OCI-LY3 (cell line): ENCODE results near the gene ZNF80.
"Not testable (repeated sequence)": the region's sequence is repeated elsewhere in the genome, so short reads cannot be mapped to it uniquely, and the experiment has no call there.

Experiments
- H2AFZ ChIP-seq: fragments of 200-600, 300-600 bp; shearing (Covaris generic); 2 replicates; pipeline ENCODE4 v1.6.0; 2014; ENCODE audit warnings: antibody characterized with exemption, low read depth, low read length
- H3K27ac ChIP-seq: fragments of 200-600, 300-600 bp; sonication (generic); 2 replicates; pipeline ENCODE4 v1.5.1; 2014; ENCODE audit warnings: mild to moderate bottlenecking, low read length, moderate library complexity, mixed read lengths
- H3K27me3 ChIP-seq: fragments of 200-600, 300-600 bp; sonication (generic); 2 replicates; pipeline ENCODE4 v1.6.1; 2014; ENCODE audit warnings: low read depth, low read length, mixed read lengths
- H3K36me3 ChIP-seq: fragments of 200-600, 300-600 bp; sonication (generic); replicated peaks from 2 replicates; pipeline ENCODE3; 2014; ENCODE audit warnings: low read depth, low read length, mixed read lengths
- H3K4me1 ChIP-seq: fragments of 300-600, 200-600 bp; sonication (generic); 2 replicates; pipeline ENCODE4 v1.6.1; 2014; ENCODE audit warnings: low read length, mixed read lengths
- H3K4me2 ChIP-seq: fragments of 200-600, 300-600 bp; sonication (generic); 2 replicates; pipeline ENCODE4 v1.6.1; 2014; ENCODE audit warnings: low read length, mixed read lengths
- H3K4me3 ChIP-seq: fragments of 300-600, 200-600 bp; sonication (generic); 2 replicates; pipeline ENCODE4 v1.5.1; 2014; ENCODE audit warnings: antibody characterized with exemption, mild to moderate bottlenecking, low read length, moderate library complexity
- H3K79me2 ChIP-seq: fragments of 300-600, 200-600 bp; shearing (Covaris generic); 2 replicates; pipeline ENCODE4 v1.6.1; 2014; ENCODE audit warnings: mild to moderate bottlenecking, low read length, mixed read lengths
- H3K9ac ChIP-seq: fragments of 300-600, 200-600 bp; shearing (Covaris generic); 2 replicates; pipeline ENCODE4 v1.6.0; 2014; ENCODE audit warnings: mild to moderate bottlenecking, low read length, moderate library complexity
- H3K9me3 ChIP-seq: fragments of 200-600, 300-600 bp; shearing (Covaris generic); 2 replicates; pipeline ENCODE4 v1.6.1; 2014; ENCODE audit warnings: low read length, mixed read lengths; ENCODE audit not compliant: insufficient read depth
- H4K20me1 ChIP-seq: fragments of 200-600, 300-600 bp; sonication (generic); 2 replicates; pipeline ENCODE4 v1.6.1; 2016; ENCODE audit warnings: low read length, mixed read lengths; ENCODE audit not compliant: insufficient read depth
- EZH2phosphoT487 ChIP-seq: fragments of 200-600 bp; shearing (Covaris generic); IDR thresholded peaks from 2 replicates; pipeline ENCODE4 v1.6.1; 2018; ENCODE audit warnings: antibody characterized with exemption, mixed run types, low read depth
- TF ChIP-seq, protein P1 (sequence below): fragments of 200-600, 300-600 bp; sonication (generic); IDR thresholded peaks from 2 replicates; pipeline ENCODE4 v1.5.1; 2014; ENCODE audit warnings: antibody characterized with exemption, low read length, low read depth

The ZNF80 gene

DNA sequence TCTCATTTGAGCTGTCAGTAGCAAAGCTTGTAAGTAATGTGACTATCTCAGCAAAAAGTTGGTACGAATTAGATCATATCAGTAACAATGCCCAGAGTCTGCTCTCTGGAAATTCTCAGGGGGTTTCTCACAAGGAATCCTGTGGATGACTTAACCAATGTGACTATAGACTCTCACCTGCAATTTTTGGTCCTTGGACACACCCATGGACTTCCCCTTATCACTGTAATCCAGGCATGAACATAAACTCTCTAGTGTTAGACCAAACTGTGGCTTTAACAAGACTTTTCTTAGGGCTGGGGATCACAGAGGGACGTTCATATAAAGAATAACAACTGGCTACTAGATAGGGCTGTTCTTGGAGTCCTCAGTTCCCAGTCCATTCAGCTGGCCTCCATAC is 3.9 kb upstream of the ZNF80 start:
- Histone ChIP-seq H3K36me3 (peaks cover 8% of the 10 kb centered on the region), H3K9me3 (0 out of 2 replicates have a peak, but pooled peaks cover 5% of the 10 kb centered on the region), H2AFZ (no peak overlapping the region), H3K27ac (no peak overlapping the region), H3K4me1 (peaks cover 37% of the 10 kb centered on the region), H3K79me2 (no peaks in the 10 kb centered on the region), H3K27me3 (no peaks in the 10 kb centered on the region), H4K20me1 (no peaks in the 10 kb centered on the region), H3K4me2 (no peak overlapping the region), H3K4me3 (no peak overlapping the region), H3K9ac (no peak overlapping the region)
- TF ChIP-seq EZH2phosphoT487: no peak
- TF ChIP-seq, protein P1, sequence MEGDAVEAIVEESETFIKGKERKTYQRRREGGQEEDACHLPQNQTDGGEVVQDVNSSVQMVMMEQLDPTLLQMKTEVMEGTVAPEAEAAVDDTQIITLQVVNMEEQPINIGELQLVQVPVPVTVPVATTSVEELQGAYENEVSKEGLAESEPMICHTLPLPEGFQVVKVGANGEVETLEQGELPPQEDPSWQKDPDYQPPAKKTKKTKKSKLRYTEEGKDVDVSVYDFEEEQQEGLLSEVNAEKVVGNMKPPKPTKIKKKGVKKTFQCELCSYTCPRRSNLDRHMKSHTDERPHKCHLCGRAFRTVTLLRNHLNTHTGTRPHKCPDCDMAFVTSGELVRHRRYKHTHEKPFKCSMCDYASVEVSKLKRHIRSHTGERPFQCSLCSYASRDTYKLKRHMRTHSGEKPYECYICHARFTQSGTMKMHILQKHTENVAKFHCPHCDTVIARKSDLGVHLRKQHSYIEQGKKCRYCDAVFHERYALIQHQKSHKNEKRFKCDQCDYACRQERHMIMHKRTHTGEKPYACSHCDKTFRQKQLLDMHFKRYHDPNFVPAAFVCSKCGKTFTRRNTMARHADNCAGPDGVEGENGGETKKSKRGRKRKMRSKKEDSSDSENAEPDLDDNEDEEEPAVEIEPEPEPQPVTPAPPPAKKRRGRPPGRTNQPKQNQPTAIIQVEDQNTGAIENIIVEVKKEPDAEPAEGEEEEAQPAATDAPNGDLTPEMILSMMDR: no peak

DNA sequence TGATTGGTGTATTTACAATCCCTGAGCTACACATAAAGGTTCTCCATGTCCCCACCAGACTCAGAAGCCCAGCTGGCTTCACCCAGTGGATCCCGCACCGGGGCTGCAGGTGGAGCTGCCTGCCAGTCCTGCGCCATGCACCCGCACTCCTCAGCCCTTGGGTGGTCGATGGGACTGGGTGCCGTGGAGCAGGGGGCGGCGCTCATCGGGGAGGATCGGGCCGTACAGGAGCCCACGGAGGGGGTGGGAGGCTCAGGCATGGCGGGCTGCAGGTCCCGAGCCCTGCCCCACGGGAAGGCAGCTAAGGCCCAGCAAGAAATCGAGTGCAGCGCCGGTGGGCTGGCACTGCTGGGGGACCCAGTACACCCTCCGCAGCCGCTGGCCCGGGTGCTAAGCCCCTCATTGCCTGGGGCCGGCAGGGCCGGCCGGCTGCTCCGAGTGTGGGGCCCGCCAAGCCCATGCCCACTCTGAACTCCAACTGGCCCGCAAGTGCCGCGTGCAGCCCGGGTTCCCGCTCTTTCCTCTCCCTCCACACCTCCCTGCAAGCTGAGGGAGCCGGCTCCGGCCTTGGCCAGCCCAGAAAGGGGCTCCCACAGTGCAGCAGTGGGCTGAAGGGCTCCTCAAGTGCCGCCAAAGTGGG is 888 bp upstream of the ZNF80 start:
- H3K36me3 ChIP-seq, H4K20me1 ChIP-seq, H3K9ac ChIP-seq, H3K27ac ChIP-seq, H3K4me3 ChIP-seq, H2AFZ ChIP-seq, H3K27me3 ChIP-seq, H3K9me3 ChIP-seq, H3K79me2 ChIP-seq, H3K4me2 ChIP-seq: not testable (repeated sequence)
- peaks cover 21% of the 10 kb centered on the region for H3K4me1 ChIP-seq

DNA sequence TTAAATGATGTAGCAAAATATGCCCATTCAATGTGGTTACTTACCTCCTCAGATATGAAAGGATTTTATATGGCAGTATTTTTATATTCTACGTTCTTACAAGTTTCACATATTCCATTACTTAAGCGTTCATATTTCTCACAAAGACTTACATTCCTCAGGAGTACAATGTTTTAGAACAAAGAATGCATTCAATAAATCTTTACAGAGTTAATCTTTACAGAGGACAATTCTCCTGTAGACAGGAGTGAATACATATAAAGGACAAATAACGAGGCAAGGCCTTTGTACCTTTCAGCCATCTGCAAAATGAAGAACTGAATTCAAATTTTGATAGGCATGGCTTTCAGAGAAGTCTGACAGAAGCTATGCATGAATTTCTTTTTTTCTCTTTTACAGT is 1.9 kb downstream of the ZNF80 start:
- no peak overlapping the region for H3K4me3 ChIP-seq
- no peak for TF ChIP-seq EZH2phosphoT487
- TF ChIP-seq, protein P1: no peak
- no peaks in the 10 kb centered on the region for H3K9me3 ChIP-seq
- no peaks in the 10 kb centered on the region for H4K20me1 ChIP-seq
- H2AFZ ChIP-seq: no peak overlapping the region
- H3K79me2 ChIP-seq: no peaks in the 10 kb centered on the region
- H3K4me2 ChIP-seq: no peak overlapping the region
- H3K36me3 ChIP-seq: no peaks in the 10 kb centered on the region
- H3K9ac ChIP-seq: no peak overlapping the region
- no peaks in the 10 kb centered on the region for H3K27me3 ChIP-seq
- no peaks in the 10 kb centered on the region for H3K4me1 ChIP-seq
- no peak overlapping the region for H3K27ac ChIP-seq

DNA sequence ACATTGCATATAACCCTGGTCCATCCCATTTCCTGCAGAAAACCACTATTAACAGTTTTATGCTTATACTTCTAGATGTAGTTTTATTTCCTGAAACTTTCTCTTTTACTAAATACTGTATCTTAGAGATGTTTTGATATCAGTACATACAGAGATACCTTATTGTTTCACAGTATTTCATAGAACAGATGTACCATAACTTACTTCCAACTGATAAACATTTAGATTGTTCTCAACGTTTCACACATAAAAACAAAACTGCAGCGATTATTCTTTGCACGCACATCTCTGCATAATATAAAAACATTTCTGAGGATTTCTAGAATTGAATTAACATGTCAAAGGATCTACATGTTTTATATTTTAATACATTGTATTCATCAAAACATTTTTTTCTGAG is 2.6 kb downstream of the ZNF80 start:
- no peaks in the 10 kb centered on the region for H3K9me3 ChIP-seq
- no peaks in the 10 kb centered on the region for H3K79me2 ChIP-seq
- TF ChIP-seq, protein P1: no peak
- TF ChIP-seq EZH2phosphoT487: no peak
- 0 out of 2 replicates have a peak, but pooled peaks cover 3% of the 10 kb centered on the region for H3K4me1 ChIP-seq
- H2AFZ ChIP-seq: no peak overlapping the region
- no peak overlapping the region for H3K9ac ChIP-seq
- no peaks in the 10 kb centered on the region for H4K20me1 ChIP-seq
- H3K27ac ChIP-seq: no peak overlapping the region
- H3K27me3 ChIP-seq: no peaks in the 10 kb centered on the region
- H3K4me2 ChIP-seq: no peak overlapping the region
- H3K4me3 ChIP-seq: no peak overlapping the region
- no peaks in the 10 kb centered on the region for H3K36me3 ChIP-seq
